Endothelial cell of umbilical vein (primary cell): ENCODE data around the gene ARHGEF33. TPM values are rescaled to one million over a fixed set of nuclear protein-coding genes. Genes with fewer than 3 reads are reported as not detected.

Source experiments
- BruUV-seq: library from RNA; stranded (reverse); fragments of 400-500 nt; replicated peaks from 2 replicates; lab custom pipeline; 2021; lab: Mats Ljungman, UMichigan
- CTCF ChIA-PET: fragments of 300-600, 350-600 bp; sonication (Branson Sonifier 250); formaldehyde crosslinking; loops from one replicate; lab custom pipeline; 2021; ENCODE audit warnings: antibody characterized with exemption, inconsistent platforms; lab: Charles Lee
- POLR2A ChIA-PET: fragments of 300-600, 350-600 bp; sonication (Branson Sonifier 250); formaldehyde crosslinking; loops from one replicate; lab custom pipeline; 2021; ENCODE audit warnings: antibody characterized with exemption, inconsistent platforms; lab: Charles Lee
- DNase-seq: peaks from one replicate; pipeline ENCODE4 v3.0.0-alpha.2; 2011; ENCODE audit warnings: low read depth, low spot score
- FAIRE-seq: peaks from 2 replicates; lab custom pipeline; 2011; peaks lifted over from hg19 to GRCh38; lab: Jason Lieb, UNC
- H2AFZ ChIP-seq: 2 replicates; pipeline ENCODE4 v1.6.0; 2012; ENCODE audit warnings: low read depth, low read length, control low read depth, inconsistent platforms
- H3K27ac ChIP-seq: 2 replicates; pipeline ENCODE4 v1.5.1; 2011; ENCODE audit warnings: low read depth, mild to moderate bottlenecking, control low read depth, low read length, moderate library complexity; ENCODE audit not compliant: insufficient read depth
- H3K27me3 ChIP-seq, 2 experiments: 2 replicates each; pipeline versions ENCODE4 v1.6.0 to v1.6.1; 2011; ENCODE audit warnings: low read length in 2 of 2, mixed read lengths in 1 of 2; ENCODE audit not compliant: control insufficient read depth in 2 of 2, insufficient read depth in 2 of 2
- H3K36me3 ChIP-seq, 2 experiments: 2 replicates in 1 of 2; 3 replicates in 1 of 2; pipeline ENCODE4 v1.5.1; 2011; ENCODE audit warnings: low read length in 2 of 2, mild to moderate bottlenecking in 1 of 2, moderate library complexity in 1 of 2; ENCODE audit not compliant: control insufficient read depth in 2 of 2, insufficient read depth in 2 of 2; ENCODE audit errors: extremely low read depth in 1 of 2
- H3K4me1 ChIP-seq: 3 replicates; pipeline ENCODE4 v1.5.1; 2011; ENCODE audit warnings: mild to moderate bottlenecking, low read length; ENCODE audit not compliant: control insufficient read depth, insufficient read depth; ENCODE audit errors: extremely low read depth
- H3K4me2 ChIP-seq: 2 replicates; pipeline ENCODE4 v1.6.1; 2011; ENCODE audit warnings: low read length, control low read depth, mixed read lengths; ENCODE audit not compliant: insufficient read depth
- H3K4me3 ChIP-seq, 3 experiments: fragments of 200-600 bp in 1 of 3; sonication (generic), shearing (Covaris generic) in 1 of 3; replicated peaks in 1 of 3; 2 replicates each; pipeline ENCODE4 v1.5.1; 2011 to 2016; ENCODE audit warnings: control low read depth in 3 of 3, low read length in 3 of 3, mild to moderate bottlenecking in 2 of 3, inconsistent platforms in 1 of 3, low read depth in 1 of 3, moderate library complexity in 1 of 3; ENCODE audit not compliant: insufficient read depth in 1 of 3
- H3K79me2 ChIP-seq: 2 replicates; pipeline ENCODE4 v1.6.0; 2012; ENCODE audit warnings: low read length, inconsistent platforms; ENCODE audit not compliant: control insufficient read depth, insufficient read depth
- H3K9ac ChIP-seq: replicated peaks from 2 replicates; pipeline ENCODE3; 2011; ENCODE audit warnings: low read length, control low read depth; ENCODE audit not compliant: insufficient read depth; ENCODE audit errors: extremely low read depth
- H3K9me1 ChIP-seq: replicated peaks from 3 replicates; pipeline ENCODE4 v1.6.0; 2011; ENCODE audit warnings: mild to moderate bottlenecking, low read length; ENCODE audit not compliant: control insufficient read depth, insufficient read depth; ENCODE audit errors: extremely low read depth
- H3K9me3 ChIP-seq: replicated peaks from 2 replicates; pipeline ENCODE4 v1.5.1; 2012; ENCODE audit warnings: low read length, inconsistent platforms; ENCODE audit not compliant: control insufficient read depth, insufficient read depth
- H4K20me1 ChIP-seq: replicated peaks from 2 replicates; pipeline ENCODE3; 2011; ENCODE audit warnings: mild to moderate bottlenecking, low read length; ENCODE audit not compliant: control insufficient read depth, insufficient read depth; ENCODE audit errors: extremely low read depth
- EZH2 ChIP-seq: IDR thresholded peaks from 2 replicates; pipeline ENCODE4 v1.6.1; 2012; ENCODE audit warnings: borderline replicate concordance, low read depth, mild to moderate bottlenecking, moderate library complexity, low read length, inconsistent platforms; ENCODE audit not compliant: severe bottlenecking
- FOS ChIP-seq: IDR thresholded peaks from 2 replicates; pipeline ENCODE4 v1.6.1; 2011; ENCODE audit warnings: mild to moderate bottlenecking, low read length, moderate library complexity, borderline replicate concordance; ENCODE audit not compliant: insufficient read depth
- GATA2 ChIP-seq: IDR thresholded peaks from 2 replicates; pipeline ENCODE4 v1.7.0; 2011; ENCODE audit warnings: low read depth, mild to moderate bottlenecking, moderate library complexity, mixed read lengths, low read length; ENCODE audit not compliant: insufficient read length, insufficient read depth
- JUN ChIP-seq: IDR thresholded peaks from 2 replicates; pipeline ENCODE4 v1.6.1; 2011; ENCODE audit warnings: borderline replicate concordance, low read depth; ENCODE audit not compliant: insufficient read length, insufficient read depth
- MYC ChIP-seq: IDR thresholded peaks from one replicate; pipeline ENCODE4 v1.6.1; 2011; ENCODE audit warnings: mild to moderate bottlenecking, low read depth, low read length
- POLR2A ChIP-seq: IDR thresholded peaks from 2 replicates; pipeline ENCODE4 v1.6.1; 2012; ENCODE audit warnings: low read depth, mild to moderate bottlenecking, control low read depth, low read length
- POLR2AphosphoS5 ChIP-seq: IDR thresholded peaks from 2 replicates; pipeline ENCODE4 v1.6.1; 2012; ENCODE audit warnings: low read depth, mild to moderate bottlenecking, control low read depth, low read length, moderate library complexity; ENCODE audit not compliant: insufficient read depth
- dilution Hi-C: fragments of 300-500 bp; cut with MboI; formaldehyde crosslinking; loops from one replicate; pipeline ENCODE4 v1.15.0; 2019; ENCODE audit warnings: low sequenced_read_pairs; ENCODE audit not compliant: extremely low pct_ligation_motif_present
- intact Hi-C: fragments of 100-400 bp; cut with micrococcal nuclease; formaldehyde crosslinking; loops from one replicate; pipeline ENCODE4 v1.10.0; 2022
- polyA plus RNA-seq, 4 experiments: library from polyadenylated mRNA; depleted of rRNA in 3 of 4; stranded (reverse) in 3 of 4; unstranded in 1 of 4; fragments of >200 nt; gene quantifications; 2 replicates each; pipeline versions ENCODE4 v1.2.1 to v1.2.3, GENCODE V29; 2011 to 2012; ENCODE audit warnings: missing spikeins in 1 of 4
- total RNA-seq: library from RNA; stranded (reverse); gene quantifications from 2 replicates; pipeline ENCODE4 v1.2.3, GENCODE V29; 2021
- TF ChIP-seq, protein P1 (sequence below), 2 donors: IDR thresholded peaks; 1 replicate in 1 of 2; 2 replicates in 1 of 2; pipeline ENCODE4 v1.5.1; 2011; ENCODE audit warnings: low read length in 2 of 2, mild to moderate bottlenecking in 2 of 2, moderate library complexity in 2 of 2, control low read depth in 1 of 2, inconsistent platforms in 1 of 2, low read depth in 1 of 2; ENCODE audit not compliant: insufficient read depth in 1 of 2; ENCODE audit errors: extremely low read depth in 1 of 2
- TF ChIP-seq, protein P2 (sequence below): IDR thresholded peaks from 2 replicates; pipeline ENCODE4 v1.6.1; 2011; ENCODE audit not compliant: insufficient read depth, insufficient read length

The ARHGEF33 gene
- total and polyA plus RNA-seq, 2 donors (not counting 3 experiments of a cell fraction or from before 2014, with no cell fraction given), result 0.15 to 0.18 TPM

DNA sequence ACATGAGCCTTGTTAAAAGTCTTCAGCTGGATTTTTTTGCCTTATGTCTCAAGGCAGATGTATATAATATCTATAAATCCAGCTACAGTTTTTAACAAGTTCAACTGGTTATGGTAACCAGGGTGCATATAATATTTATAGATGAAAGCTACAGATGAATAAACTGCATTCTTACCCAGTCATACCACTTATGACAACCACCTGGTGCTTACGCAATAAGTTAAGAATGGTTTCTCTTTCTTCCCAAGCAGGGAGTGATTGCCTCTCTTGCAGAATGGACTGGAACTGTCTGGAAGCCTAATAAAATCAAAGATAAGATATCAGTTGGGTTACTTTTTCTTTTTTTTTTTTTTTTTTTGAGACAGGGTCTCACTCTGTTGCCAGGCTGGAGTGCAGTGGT is 33.5 kb upstream of the ARHGEF33 start:
- CTCF ChIA-PET, result interaction anchor here (1.1 kb wide), 1 partner anchor 21 kb away, joined by 4 read pairs; no protein-coding TSS in a partner anchor
- peaks cover 17 to 19% of the 10 kb centered on the region in 2 experiments for H3K36me3 ChIP-seq

More for the DNA sequence above, 33.5 kb upstream of the ARHGEF33 start:
- dilution Hi-C loops, result no loop called here
- Histone ChIP-seq H2AFZ (no peak overlapping the region), H3K27me3 (no peaks in the 10 kb centered on the region), H4K20me1 (no peaks in the 10 kb centered on the region), H3K27ac (no peak overlapping the region), H3K4me2 (no peak overlapping the region), H3K79me2 (no peaks in the 10 kb centered on the region), H3K9ac (no peak overlapping the region), H3K9me1 (no peaks in the 10 kb centered on the region), H3K9me3 (no peaks in the 10 kb centered on the region), H3K4me1 (no peaks in the 10 kb centered on the region), H3K4me3 (no peak overlapping the region)
- no peak for TF ChIP-seq GATA2
- TF ChIP-seq, protein P1, sequence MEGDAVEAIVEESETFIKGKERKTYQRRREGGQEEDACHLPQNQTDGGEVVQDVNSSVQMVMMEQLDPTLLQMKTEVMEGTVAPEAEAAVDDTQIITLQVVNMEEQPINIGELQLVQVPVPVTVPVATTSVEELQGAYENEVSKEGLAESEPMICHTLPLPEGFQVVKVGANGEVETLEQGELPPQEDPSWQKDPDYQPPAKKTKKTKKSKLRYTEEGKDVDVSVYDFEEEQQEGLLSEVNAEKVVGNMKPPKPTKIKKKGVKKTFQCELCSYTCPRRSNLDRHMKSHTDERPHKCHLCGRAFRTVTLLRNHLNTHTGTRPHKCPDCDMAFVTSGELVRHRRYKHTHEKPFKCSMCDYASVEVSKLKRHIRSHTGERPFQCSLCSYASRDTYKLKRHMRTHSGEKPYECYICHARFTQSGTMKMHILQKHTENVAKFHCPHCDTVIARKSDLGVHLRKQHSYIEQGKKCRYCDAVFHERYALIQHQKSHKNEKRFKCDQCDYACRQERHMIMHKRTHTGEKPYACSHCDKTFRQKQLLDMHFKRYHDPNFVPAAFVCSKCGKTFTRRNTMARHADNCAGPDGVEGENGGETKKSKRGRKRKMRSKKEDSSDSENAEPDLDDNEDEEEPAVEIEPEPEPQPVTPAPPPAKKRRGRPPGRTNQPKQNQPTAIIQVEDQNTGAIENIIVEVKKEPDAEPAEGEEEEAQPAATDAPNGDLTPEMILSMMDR (IDR thresholded peaks at IDR 0.05; ENCODE audit: extremely low read depth in 1 of 2, insufficient read depth in 1 of 2, low read depth in 1 of 2, low read length in 2 of 2), result no peak
- TF ChIP-seq FOS, result no peak
- TF ChIP-seq MYC, result no peak
- no peak for TF ChIP-seq JUN
- no peak for TF ChIP-seq POLR2A
- no peak for TF ChIP-seq EZH2
- no peak for TF ChIP-seq POLR2AphosphoS5
- TF ChIP-seq, protein P2, sequence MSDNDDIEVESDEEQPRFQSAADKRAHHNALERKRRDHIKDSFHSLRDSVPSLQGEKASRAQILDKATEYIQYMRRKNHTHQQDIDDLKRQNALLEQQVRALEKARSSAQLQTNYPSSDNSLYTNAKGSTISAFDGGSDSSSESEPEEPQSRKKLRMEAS, result no peak
- DNase-seq, result no peak
- no TSS peak for BruUV-seq
- POLR2A ChIA-PET, result interaction anchor here (1.1 kb wide), 1 partner anchor 105 kb away, joined by 3 read pairs; the partner anchor contains the start of gene SRSF7
- intact Hi-C loops, result no loop called here
- no peak for FAIRE-seq
